ENCODE data around the gene BACE1. TPM values are rescaled to one million over a fixed set of nuclear protein-coding genes. Genes with fewer than 3 reads are reported as not detected.

Gene BACE1
- polyA plus RNA-seq, 6 donors from 2014 or later = 0.05 to 1.0 (median 0.07) TPM; not detected in 3

GRCh38 chr11:117255966-117256365 lies 60.1 kb downstream of the BACE1 start:
- Mint-ChIP-seq H3K27me3 (no peaks in the 10 kb centered on the region), H3K4me3 (no peak overlapping the region), H3K27ac (no peak overlapping the region), H3K4me1 (peaks cover 0 to 7% (median 0%) of the 10 kb centered on the region in 3 donors), H3K9me3 (no peaks in the 10 kb centered on the region), H3K36me3 (peaks cover 19 to 25% of the 10 kb centered on the region in 2 donors)
- no peak for ATAC-seq (ENCODE audit: low read depth in 2 of 2)
- DNase-seq = no peak

GRCh38 chr11:117251506-117251905 lies 64.5 kb downstream of the BACE1 start:
- no peaks in the 10 kb centered on the region for H3K27me3 Mint-ChIP-seq
- DNase-seq (no peak), ATAC-seq (ENCODE audit: low read depth in 2 of 2) (no peak)
- no peak overlapping the region for H3K27ac Mint-ChIP-seq
- no peak overlapping the region for H3K4me3 Mint-ChIP-seq
- peaks cover 0 to 7% (median 0%) of the 10 kb centered on the region in 3 donors for H3K4me1 Mint-ChIP-seq
- H3K36me3 Mint-ChIP-seq = peaks cover 32 to 40% of the 10 kb centered on the region in 2 donors
- H3K9me3 Mint-ChIP-seq = no peaks in the 10 kb centered on the region

DNA sequence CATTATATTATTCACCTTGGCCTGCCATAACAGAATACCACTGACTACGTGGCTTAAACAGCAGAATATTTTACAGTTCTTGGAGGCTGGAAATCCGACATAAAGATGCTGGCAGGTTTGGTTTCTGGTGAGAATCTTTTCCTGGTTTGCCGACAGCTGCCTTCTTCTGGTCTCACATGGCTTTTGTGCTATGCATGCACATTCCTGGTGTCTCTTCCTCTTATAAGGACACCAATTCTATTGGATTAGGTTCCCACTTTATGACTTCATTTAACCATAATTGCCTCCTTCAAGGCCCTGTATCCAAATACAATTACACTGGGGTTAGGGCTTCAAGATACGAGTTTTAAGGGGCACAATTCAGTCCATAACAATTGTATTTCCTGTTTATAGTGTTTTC lies 66.5 kb downstream of the BACE1 start:
- Mint-ChIP-seq H3K27me3 (no peaks in the 10 kb centered on the region), H3K4me1 (peaks cover 0 to 3% (median 0%) of the 10 kb centered on the region in 3 donors), H3K36me3 (peaks cover 25 to 28% of the 10 kb centered on the region in 2 donors), H3K9me3 (no peaks in the 10 kb centered on the region), H3K4me3 (no peak overlapping the region), H3K27ac (no peak overlapping the region)
- ATAC-seq (ENCODE audit: low read depth in 2 of 2) (no peak), DNase-seq (no peak)

GRCh38 chr11:117248341-117248740 lies 67.7 kb downstream of the BACE1 start:
- Mint-ChIP-seq H3K27ac (no peak overlapping the region), H3K27me3 (no peaks in the 10 kb centered on the region), H3K4me3 (no peak overlapping the region), H3K36me3 (peaks cover 28 to 32% of the 10 kb centered on the region in 2 donors), H3K4me1 (peaks cover 0 to 3% (median 0%) of the 10 kb centered on the region in 3 donors), H3K9me3 (no peaks in the 10 kb centered on the region)
- ATAC-seq (ENCODE audit: low read depth in 2 of 2) = no peak
- DNase-seq = no peak

DNA sequence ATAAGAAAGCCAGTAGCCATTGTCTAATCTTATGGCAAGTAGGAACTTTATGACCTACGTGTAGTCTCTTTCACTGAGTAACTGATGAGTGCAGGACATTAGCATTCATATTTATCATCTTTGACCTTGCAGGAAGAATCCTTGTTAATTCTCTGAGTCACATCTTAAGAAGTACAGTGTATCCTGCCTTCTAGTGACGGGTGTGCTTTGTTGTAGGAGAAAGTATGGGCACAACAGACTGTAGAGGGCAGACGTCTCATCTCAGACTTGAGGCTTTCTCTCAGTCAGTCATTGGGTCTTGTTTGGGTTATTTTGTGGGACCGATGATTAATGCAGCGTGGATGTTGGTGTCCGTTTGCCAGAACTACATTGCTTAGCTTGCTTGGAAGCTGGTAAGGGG lies 76.8 kb downstream of the BACE1 start:
- Mint-ChIP-seq H3K27ac (no peak overlapping the region), H3K4me1 (peaks cover 0 to 2% (median 2%) of the 10 kb centered on the region in 3 donors), H3K27me3 (no peaks in the 10 kb centered on the region), H3K9me3 (no peaks in the 10 kb centered on the region), H3K4me3 (no peak overlapping the region), H3K36me3 (peaks cover 10 to 14% of the 10 kb centered on the region in 2 donors)
- DNase-seq (no peak), ATAC-seq (ENCODE audit: low read depth in 2 of 2) (no peak)

GRCh38 chr11:117238221-117238620 lies 77.8 kb downstream of the BACE1 start:
- H3K4me1 Mint-ChIP-seq = peaks cover 1 to 13% (median 11%) of the 10 kb centered on the region in 3 donors
- peaks cover 7 to 14% of the 10 kb centered on the region in 2 donors for H3K36me3 Mint-ChIP-seq
- ATAC-seq (ENCODE audit: low read depth in 2 of 2) (no peak), DNase-seq (no peak)
- H3K4me3 Mint-ChIP-seq = no peak overlapping the region
- H3K27me3 Mint-ChIP-seq = no peaks in the 10 kb centered on the region
- H3K9me3 Mint-ChIP-seq = no peaks in the 10 kb centered on the region
- peak overlapping the region in 1 of 6 donors; percentile 39 for H3K27ac Mint-ChIP-seq

Other genes with a start within 250 kb of the BACE1 start
- 10 to 100 TPM; 27.7 to 52.1 (median 35.6) TPM for gene SIK3, start 217.8 kb downstream of the BACE1 start, polyA plus RNA-seq (ENCODE audit: low read depth in 6 of 6)
- gene PAFAH1B2, start 172.0 kb downstream of the BACE1 start, polyA plus RNA-seq (ENCODE audit: low read depth in 6 of 6) = 10 to 100 TPM; 18.0 to 23.3 (median 20.9) TPM
- gene SIDT2, start 137.5 kb downstream of the BACE1 start, polyA plus RNA-seq (ENCODE audit: low read depth in 6 of 6) = 100 to 1,000 TPM in 1 of 6 donors, 10 to 100 TPM in 5; 19.2 to 126 (median 80.7) TPM
- 10 to 100 TPM in 2 of 6 donors, 1 to 10 TPM in 3, not detected in 1; 5.2 to 11.5 (median 6.8) TPM for gene TAGLN, start 116.9 kb downstream of the BACE1 start, polyA plus RNA-seq (ENCODE audit: low read depth in 6 of 6)
- gene PCSK7, start 84.2 kb downstream of the BACE1 start, polyA plus RNA-seq (ENCODE audit: low read depth in 6 of 6) = 10 to 100 TPM; 27.8 to 61.9 (median 32.2) TPM
- 10 to 100 TPM in 4 of 6 donors, 1 to 10 TPM in 2; 1.4 to 15.5 (median 13.4) TPM for gene RNF214, start 83.6 kb downstream of the BACE1 start, polyA plus RNA-seq (ENCODE audit: low read depth in 6 of 6)
- gene BACE1-AS, start 24.9 kb downstream of the BACE1 start, polyA plus RNA-seq (ENCODE audit: low read depth in 6 of 6) = 1 to 10 TPM in 1 of 6 donors, under 1 TPM in 3, not detected in 2; 0.29 to 1.2 (median 0.58) TPM
- gene CEP164, start 11.6 kb upstream of the BACE1 start, polyA plus RNA-seq (ENCODE audit: low read depth in 6 of 6) = 10 to 100 TPM in 4 of 6 donors, 1 to 10 TPM in 2; 4.7 to 24.4 (median 13.6) TPM

Data from naive B cell (primary cell).